ENCODE measurements around the gene SBF2.

SBF2 gene

DNA sequence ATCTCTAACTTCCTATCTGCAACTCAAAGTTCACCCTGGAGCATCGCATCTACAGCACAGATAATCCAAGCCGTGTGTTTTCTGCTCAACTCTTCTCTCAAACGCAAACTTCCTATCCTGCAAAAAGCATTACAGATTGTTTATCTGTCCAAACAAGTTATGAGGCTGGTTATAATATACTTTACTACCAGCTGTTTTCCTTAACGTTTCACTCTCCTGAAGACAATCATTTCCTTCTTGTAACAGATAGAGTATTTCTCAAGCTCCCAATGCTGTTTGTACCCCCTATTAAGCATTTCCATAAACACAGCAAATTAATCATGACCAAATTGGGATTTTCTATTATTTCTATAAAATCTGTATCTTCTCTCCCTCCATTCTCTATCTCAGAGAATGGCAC lies 84.7 kb downstream of the SBF2 start:
- no peaks in the 10 kb centered on the region for H3K36me3 ChIP-seq (ENCODE audit: control insufficient read depth, insufficient read depth, low read length)

GRCh38 chr11:10208131-10208575 lies 85.9 kb downstream of the SBF2 start:
- peaks cover 7% of the 10 kb centered on the region; the same call in 1 of the 2 replicates for H3K9me3 ChIP-seq (ENCODE audit: control insufficient read depth, insufficient read depth, low read depth, low read length)
- H3K27ac ChIP-seq (ENCODE audit: low read depth, low read length): no peak overlapping the region
- H3K4me1 ChIP-seq (ENCODE audit: control insufficient read depth, insufficient read depth, low read length): peaks cover 31% of the 10 kb centered on the region
- no peaks in the 10 kb centered on the region for H3K36me3 ChIP-seq (ENCODE audit: control insufficient read depth, insufficient read depth, low read length)
- H3K27me3 ChIP-seq (ENCODE audit: control insufficient read depth, insufficient read depth, low read length): no peaks in the 10 kb centered on the region
- H3K4me3 ChIP-seq (ENCODE audit: low read depth, low read length): no peak overlapping the region
- H3K9ac ChIP-seq (ENCODE audit: low read length): no peak overlapping the region

More for the DNA sequence above, 84.7 kb downstream of the SBF2 start:
- Histone ChIP-seq H3K27ac (ENCODE audit: low read depth, low read length) (no peak overlapping the region), H3K4me1 (ENCODE audit: control insufficient read depth, insufficient read depth, low read length) (peaks cover 31% of the 10 kb centered on the region), H3K4me3 (ENCODE audit: low read depth, low read length) (no peak overlapping the region), H3K9me3 (ENCODE audit: control insufficient read depth, insufficient read depth, low read depth, low read length) (no peaks in the 10 kb centered on the region), H3K27me3 (ENCODE audit: control insufficient read depth, insufficient read depth, low read length) (no peaks in the 10 kb centered on the region), H3K9ac (ENCODE audit: low read length) (no peak overlapping the region)

DNA sequence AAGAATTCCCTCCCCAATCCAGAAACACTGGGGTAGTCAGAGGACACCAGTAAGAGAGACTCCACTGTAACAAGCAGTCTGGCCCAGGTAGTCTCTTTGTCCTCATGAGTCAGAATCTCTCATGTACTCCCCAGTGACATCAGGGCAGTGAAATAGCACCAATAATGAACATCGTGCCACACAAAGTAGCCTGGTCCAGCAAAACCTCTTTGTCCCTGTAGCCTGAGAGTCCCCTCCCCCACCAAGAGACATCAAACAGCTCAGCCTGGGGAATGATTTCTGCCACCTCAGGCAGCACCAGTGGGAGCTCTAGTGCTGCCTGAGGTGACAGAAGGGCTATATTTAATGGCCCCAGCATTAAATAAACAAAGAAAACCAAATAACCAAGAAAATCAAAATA lies 88.1 kb downstream of the SBF2 start:
- Histone ChIP-seq H3K9ac (ENCODE audit: low read length) (no peak overlapping the region), H3K4me3 (ENCODE audit: low read depth, low read length) (peak overlapping the region; percentile 11; the same call in 1 of the 2 replicates), H3K9me3 (ENCODE audit: control insufficient read depth, insufficient read depth, low read depth, low read length) (peaks cover 9% of the 10 kb centered on the region; the same call in 1 of the 2 replicates), H3K27me3 (ENCODE audit: control insufficient read depth, insufficient read depth, low read length) (no peaks in the 10 kb centered on the region), H3K4me1 (ENCODE audit: control insufficient read depth, insufficient read depth, low read length) (peaks cover 31% of the 10 kb centered on the region), H3K36me3 (ENCODE audit: control insufficient read depth, insufficient read depth, low read length) (no peaks in the 10 kb centered on the region), H3K27ac (ENCODE audit: low read depth, low read length) (no peak overlapping the region; the same call in 1 of the 2 replicates)

DNA sequence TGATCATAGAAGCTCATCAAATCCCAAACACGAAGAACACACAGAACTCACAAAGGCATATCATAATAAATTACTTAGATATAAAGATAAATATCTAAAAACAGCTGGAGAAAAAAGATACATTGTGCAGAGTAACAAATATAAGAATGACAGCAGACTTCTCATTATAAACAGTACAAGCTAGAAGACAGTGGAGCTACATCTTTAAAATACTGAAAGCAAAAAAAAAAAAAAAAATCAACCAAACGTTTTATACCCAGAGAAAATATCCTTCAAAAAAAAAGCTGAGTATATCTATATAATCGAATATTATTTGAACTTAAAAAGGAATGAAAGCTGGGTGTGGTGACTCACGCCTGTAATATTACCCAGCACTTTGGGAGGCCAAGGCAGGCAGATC lies 90.0 kb downstream of the SBF2 start:
- no peaks in the 10 kb centered on the region for H3K36me3 ChIP-seq (ENCODE audit: control insufficient read depth, insufficient read depth, low read length)
- H3K27me3 ChIP-seq (ENCODE audit: control insufficient read depth, insufficient read depth, low read length): no peaks in the 10 kb centered on the region
- H3K9me3 ChIP-seq (ENCODE audit: control insufficient read depth, insufficient read depth, low read depth, low read length): peaks cover 12% of the 10 kb centered on the region; the same call in 1 of the 2 replicates
- no peak overlapping the region for H3K4me3 ChIP-seq (ENCODE audit: low read depth, low read length)
- no peak overlapping the region for H3K9ac ChIP-seq (ENCODE audit: low read length)
- H3K4me1 ChIP-seq (ENCODE audit: control insufficient read depth, insufficient read depth, low read length): peaks cover 31% of the 10 kb centered on the region
- no peak overlapping the region for H3K27ac ChIP-seq (ENCODE audit: low read depth, low read length)

- Histone ChIP-seq H3K9me3 (ENCODE audit: control insufficient read depth, insufficient read depth, low read depth, low read length) (peaks cover 17% of the 10 kb centered on the region; the same call in 1 of the 2 replicates), H3K27ac (ENCODE audit: low read depth, low read length) (no peak overlapping the region), H3K27me3 (ENCODE audit: control insufficient read depth, insufficient read depth, low read length) (no peaks in the 10 kb centered on the region), H3K9ac (ENCODE audit: low read length) (no peak overlapping the region), H3K36me3 (ENCODE audit: control insufficient read depth, insufficient read depth, low read length) (no peaks in the 10 kb centered on the region), H3K4me3 (ENCODE audit: low read depth, low read length) (no peak overlapping the region), H3K4me1 (ENCODE audit: control insufficient read depth, insufficient read depth, low read length) (peaks cover 11% of the 10 kb centered on the region)
Observed at GRCh38 chr11:10201343-10201742, 92.7 kb downstream of the SBF2 start.

GRCh38 chr11:10197091-10197490 lies 96.9 kb downstream of the SBF2 start:
- Histone ChIP-seq H3K27me3 (ENCODE audit: control insufficient read depth, insufficient read depth, low read length) (no peaks in the 10 kb centered on the region), H3K27ac (ENCODE audit: low read depth, low read length) (no peak overlapping the region), H3K9ac (ENCODE audit: low read length) (no peak overlapping the region), H3K36me3 (ENCODE audit: control insufficient read depth, insufficient read depth, low read length) (no peaks in the 10 kb centered on the region), H3K4me3 (ENCODE audit: low read depth, low read length) (no peak overlapping the region), H3K9me3 (ENCODE audit: control insufficient read depth, insufficient read depth, low read depth, low read length) (peaks cover 9% of the 10 kb centered on the region; the same call in 1 of the 2 replicates), H3K4me1 (ENCODE audit: control insufficient read depth, insufficient read depth, low read length) (no peaks in the 10 kb centered on the region)

DNA sequence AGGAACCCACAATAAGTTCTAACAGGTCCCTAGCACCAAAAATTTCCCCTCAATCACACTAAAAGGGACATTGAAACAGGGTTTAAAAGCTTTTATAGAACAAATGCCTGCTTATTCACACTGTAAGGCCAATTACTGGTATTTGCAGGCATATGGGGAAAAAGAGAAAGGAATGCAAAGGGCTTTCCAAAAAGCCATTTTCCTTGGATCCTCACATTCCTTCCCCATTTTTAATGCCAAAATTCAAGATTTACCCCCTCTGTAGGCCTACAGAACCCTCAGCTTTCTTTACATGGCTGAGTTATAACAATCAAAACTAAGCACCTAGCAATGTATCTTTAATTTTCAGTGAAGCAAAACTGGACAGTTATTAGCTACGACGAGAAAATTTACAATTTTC lies 102.0 kb downstream of the SBF2 start:
- H3K36me3 ChIP-seq (ENCODE audit: control insufficient read depth, insufficient read depth, low read length): no peaks in the 10 kb centered on the region
- no peaks in the 10 kb centered on the region for H3K9me3 ChIP-seq (ENCODE audit: control insufficient read depth, insufficient read depth, low read depth, low read length)
- H3K27ac ChIP-seq (ENCODE audit: low read depth, low read length): no peak overlapping the region
- no peak overlapping the region for H3K9ac ChIP-seq (ENCODE audit: low read length)
- no peaks in the 10 kb centered on the region for H3K27me3 ChIP-seq (ENCODE audit: control insufficient read depth, insufficient read depth, low read length)
- peaks cover 8% of the 10 kb centered on the region; the same call in 1 of the 2 replicates for H3K4me1 ChIP-seq (ENCODE audit: control insufficient read depth, insufficient read depth, low read length)
- H3K4me3 ChIP-seq (ENCODE audit: low read depth, low read length): no peak overlapping the region

GRCh38 chr11:10181811-10182210 lies 112.2 kb downstream of the SBF2 start:
- Histone ChIP-seq H3K4me3 (ENCODE audit: low read depth, low read length) (no peak overlapping the region), H3K9me3 (ENCODE audit: control insufficient read depth, insufficient read depth, low read depth, low read length) (no peaks in the 10 kb centered on the region), H3K27me3 (ENCODE audit: control insufficient read depth, insufficient read depth, low read length) (no peaks in the 10 kb centered on the region), H3K27ac (ENCODE audit: low read depth, low read length) (no peak overlapping the region), H3K36me3 (ENCODE audit: control insufficient read depth, insufficient read depth, low read length) (no peaks in the 10 kb centered on the region), H3K9ac (ENCODE audit: low read length) (no peak overlapping the region), H3K4me1 (ENCODE audit: control insufficient read depth, insufficient read depth, low read length) (no peaks in the 10 kb centered on the region)

GRCh38 chr11:10164621-10165020 lies 129.4 kb downstream of the SBF2 start:
- no peak overlapping the region for H3K4me3 ChIP-seq (ENCODE audit: low read depth, low read length)

DNA sequence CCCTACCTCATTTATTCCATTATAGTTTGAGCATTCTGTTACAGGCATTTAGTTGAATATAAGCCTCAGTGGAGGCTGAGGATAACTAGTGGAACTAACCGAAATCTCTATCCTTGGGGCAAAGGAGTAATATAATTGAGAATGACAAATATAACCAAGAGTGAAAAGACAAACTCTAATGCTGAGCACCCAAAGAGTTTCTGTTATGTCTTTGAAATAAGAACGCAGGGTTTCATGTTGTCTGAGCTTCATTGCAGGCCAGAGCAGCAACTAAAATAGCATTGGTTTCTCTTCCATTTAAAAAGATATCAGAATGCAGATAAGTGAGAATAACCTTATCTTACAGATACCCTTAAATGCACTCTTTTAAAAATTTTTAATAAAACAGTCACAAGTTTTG lies 131.8 kb downstream of the SBF2 start:
- no peaks in the 10 kb centered on the region for H3K27me3 ChIP-seq (ENCODE audit: control insufficient read depth, insufficient read depth, low read length)
- H3K4me1 ChIP-seq (ENCODE audit: control insufficient read depth, insufficient read depth, low read length): 0 out of 2 replicates have a peak, but pooled peaks cover 2% of the 10 kb centered on the region
- no peak overlapping the region for H3K27ac ChIP-seq (ENCODE audit: low read depth, low read length)
- H3K36me3 ChIP-seq (ENCODE audit: control insufficient read depth, insufficient read depth, low read length): no peaks in the 10 kb centered on the region
- H3K9ac ChIP-seq (ENCODE audit: low read length): no peak overlapping the region
- peaks cover 7% of the 10 kb centered on the region; the same call in 1 of the 2 replicates for H3K9me3 ChIP-seq (ENCODE audit: control insufficient read depth, insufficient read depth, low read depth, low read length)
- H3K4me3 ChIP-seq (ENCODE audit: low read depth, low read length): no peak overlapping the region

More at GRCh38 chr11:10164621-10165020, 129.4 kb downstream of the SBF2 start:
- H3K9ac ChIP-seq (ENCODE audit: low read length): no peak overlapping the region
- H3K36me3 ChIP-seq (ENCODE audit: control insufficient read depth, insufficient read depth, low read length): no peaks in the 10 kb centered on the region
- H3K27me3 ChIP-seq (ENCODE audit: control insufficient read depth, insufficient read depth, low read length): no peaks in the 10 kb centered on the region
- no peaks in the 10 kb centered on the region for H3K9me3 ChIP-seq (ENCODE audit: control insufficient read depth, insufficient read depth, low read depth, low read length)
- H3K4me1 ChIP-seq (ENCODE audit: control insufficient read depth, insufficient read depth, low read length): 0 out of 2 replicates have a peak, but pooled peaks cover 2% of the 10 kb centered on the region
- H3K27ac ChIP-seq (ENCODE audit: low read depth, low read length): no peak overlapping the region

GRCh38 chr11:10160350-10160749 lies 133.7 kb downstream of the SBF2 start:
- 0 out of 2 replicates have a peak, but pooled peaks cover 6% of the 10 kb centered on the region for H3K4me1 ChIP-seq (ENCODE audit: control insufficient read depth, insufficient read depth, low read length)
- no peak overlapping the region for H3K9ac ChIP-seq (ENCODE audit: low read length)
- no peak overlapping the region for H3K4me3 ChIP-seq (ENCODE audit: low read depth, low read length)
- H3K27me3 ChIP-seq (ENCODE audit: control insufficient read depth, insufficient read depth, low read length): no peaks in the 10 kb centered on the region
- peaks cover 12% of the 10 kb centered on the region; the same call in 1 of the 2 replicates for H3K9me3 ChIP-seq (ENCODE audit: control insufficient read depth, insufficient read depth, low read depth, low read length)
- no peak overlapping the region for H3K27ac ChIP-seq (ENCODE audit: low read depth, low read length)
- no peaks in the 10 kb centered on the region for H3K36me3 ChIP-seq (ENCODE audit: control insufficient read depth, insufficient read depth, low read length)

All from HUES6 (cell line).